HFFc6 (cell line): ENCODE results near the gene WNK2. TPM values are rescaled to one million over a fixed set of nuclear protein-coding genes. Genes with fewer than 3 reads are reported as not detected.

Experiments used
- DNase-seq: peaks from one replicate; pipeline ENCODE4 v3.0.0-alpha.2; 2018
- H3K27ac Mint-ChIP-seq: 2 replicates; pipeline ENCODE4 v1.8.0; 2020; ENCODE audit warnings: mild to moderate bottlenecking, mixed read lengths
- H3K27me3 Mint-ChIP-seq: 2 replicates; pipeline ENCODE4 v1.8.0; 2021; ENCODE audit warnings: mild to moderate bottlenecking, moderate library complexity, mixed read lengths; ENCODE audit not compliant: insufficient read depth
- H3K36me3 Mint-ChIP-seq: 2 replicates; pipeline ENCODE4 v1.8.0; 2021; ENCODE audit warnings: low read depth, mixed read lengths
- H3K4me1 Mint-ChIP-seq: 2 replicates; pipeline ENCODE4 v1.8.0; 2020; ENCODE audit warnings: low read depth, mixed read lengths
- H3K4me3 Mint-ChIP-seq: 2 replicates; pipeline ENCODE4 v1.8.0; 2020; ENCODE audit warnings: mild to moderate bottlenecking, moderate library complexity, mixed read lengths
- H3K9me3 Mint-ChIP-seq: 2 replicates; pipeline ENCODE4 v1.8.0; 2020; ENCODE audit warnings: mild to moderate bottlenecking, mixed read lengths
- CTCF ChIP-seq: fragments of 200-600 bp; sonication (generic); IDR thresholded peaks from 2 replicates; pipeline ENCODE4 v1.5.0; 2021; ENCODE audit warnings: antibody characterized with exemption, mild to moderate bottlenecking
- total RNA-seq, 6 experiments: library from RNA; stranded (reverse); fragmentation: NEBNext Ultra II Directional; extraction: Animal tissue kit (Norgen Biotek cat#: 25700); gene quantifications; 2 replicates in 1 of 6; 3 replicates in 5 of 6; pipeline ENCODE4 v1.2.3, GENCODE V29; 2021

Gene WNK2
- total RNA-seq, 6 experiments from 2014 or later, result not detected

- no peak for TF ChIP-seq CTCF
- Mint-ChIP-seq H3K4me1 (no peaks in the 10 kb centered on the region), H3K4me3 (no peak overlapping the region), H3K36me3 (no peaks in the 10 kb centered on the region), H3K27me3 (peaks cover 32% of the 10 kb centered on the region), H3K9me3 (no peaks in the 10 kb centered on the region), H3K27ac (no peak overlapping the region)
- no peak for DNase-seq
Measured at GRCh38 chr9:93171261-93171990, 12.5 kb upstream of the WNK2 start.

GRCh38 chr9:93172666-93173364 lies 11.1 kb upstream of the WNK2 start:
- H3K27me3 Mint-ChIP-seq, result peaks cover 41% of the 10 kb centered on the region
- no peak overlapping the region for H3K4me3 Mint-ChIP-seq
- no peak overlapping the region for H3K27ac Mint-ChIP-seq
- H3K9me3 Mint-ChIP-seq, result no peaks in the 10 kb centered on the region
- no peaks in the 10 kb centered on the region for H3K4me1 Mint-ChIP-seq
- H3K36me3 Mint-ChIP-seq, result no peaks in the 10 kb centered on the region
- no peak for TF ChIP-seq CTCF
- DNase-seq, result no peak

- Mint-ChIP-seq H3K4me3 (no peak overlapping the region), H3K9me3 (no peaks in the 10 kb centered on the region), H3K27ac (no peak overlapping the region), H3K36me3 (no peaks in the 10 kb centered on the region), H3K4me1 (no peaks in the 10 kb centered on the region), H3K27me3 (peaks cover 41% of the 10 kb centered on the region)
- no peak for TF ChIP-seq CTCF
- DNase-seq, result no peak
Measured at GRCh38 chr9:93173365-93174051, 10.4 kb upstream of the WNK2 start.

GRCh38 chr9:93174976-93175375 lies 9.0 kb upstream of the WNK2 start:
- Mint-ChIP-seq H3K4me1 (no peaks in the 10 kb centered on the region), H3K4me3 (no peak overlapping the region), H3K27me3 (peaks cover 48% of the 10 kb centered on the region), H3K9me3 (no peaks in the 10 kb centered on the region; the same call in 1 of the 2 replicates), H3K36me3 (no peaks in the 10 kb centered on the region), H3K27ac (no peak overlapping the region)
- TF ChIP-seq CTCF, result no peak
- no peak for DNase-seq

GRCh38 chr9:93177676-93178075 lies 6.3 kb upstream of the WNK2 start:
- H3K4me1 Mint-ChIP-seq, result no peaks in the 10 kb centered on the region
- peaks cover 5% of the 10 kb centered on the region; the same call in 1 of the 2 replicates for H3K36me3 Mint-ChIP-seq
- no peak overlapping the region for H3K4me3 Mint-ChIP-seq
- peaks cover 51% of the 10 kb centered on the region for H3K27me3 Mint-ChIP-seq
- TF ChIP-seq CTCF, result no peak
- no peak for DNase-seq
- H3K9me3 Mint-ChIP-seq, result no peaks in the 10 kb centered on the region; the same call in 1 of the 2 replicates
- H3K27ac Mint-ChIP-seq, result no peak overlapping the region
